ENCODE data around the gene RPL10. TPM values are rescaled to one million over a fixed set of nuclear protein-coding genes. Genes with fewer than 3 reads are reported as not detected.
A peak's percentile ranks its signal among the peaks of the same experiment; 100 is the strongest.

Gene RPL10
- total RNA-seq, 2 donors from 2014 or later: 1,604 to 1,651 TPM

- no peaks in the 10 kb centered on the region for H3K4me1 Mint-ChIP-seq
- no peaks in the 10 kb centered on the region for H3K9me3 Mint-ChIP-seq
- peak overlapping the region; percentile 21 for H3K4me3 Mint-ChIP-seq
- no peak for ATAC-seq (replicated peaks)
- H3K27ac Mint-ChIP-seq: no peak overlapping the region
- H3K36me3 Mint-ChIP-seq (ENCODE audit: low read depth): peaks cover 63% of the 10 kb centered on the region
- no peaks in the 10 kb centered on the region for H3K27me3 Mint-ChIP-seq
Measured at GRCh38 chrX:154445776-154446175, 47.6 kb downstream of the RPL10 start.

- Mint-ChIP-seq H3K36me3 (ENCODE audit: low read depth) (peaks cover 58% of the 10 kb centered on the region), H3K27ac (no peak overlapping the region), H3K9me3 (no peaks in the 10 kb centered on the region), H3K27me3 (no peaks in the 10 kb centered on the region), H3K4me1 (no peaks in the 10 kb centered on the region), H3K4me3 (peak overlapping the region; percentile 21)
- no peak for ATAC-seq (replicated peaks)
Measured at GRCh38 chrX:154446430-154446829, 48.3 kb downstream of the RPL10 start.

DNA sequence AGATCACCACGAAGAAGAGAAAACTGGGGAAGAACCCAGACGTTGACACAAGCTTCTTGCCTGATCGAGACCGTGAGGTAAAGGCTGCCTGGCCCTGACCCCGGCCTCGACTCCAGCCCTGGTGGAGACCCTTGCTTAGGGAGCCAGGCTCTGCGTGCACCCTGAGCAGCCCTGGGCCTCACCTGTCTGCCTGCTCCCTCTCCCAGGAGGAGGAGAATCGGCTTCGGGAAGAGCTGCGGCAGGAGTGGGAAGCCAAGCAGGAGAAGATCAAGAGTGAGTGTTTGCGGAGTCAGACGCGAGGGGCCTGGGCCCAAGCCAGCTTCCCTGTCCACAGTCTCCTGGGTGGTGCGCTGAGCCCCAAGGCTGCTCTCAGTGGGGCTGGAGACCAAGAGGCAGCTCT lies 50.3 kb downstream of the RPL10 start:
- Mint-ChIP-seq H3K36me3 (ENCODE audit: low read depth) (peaks cover 42% of the 10 kb centered on the region), H3K27me3 (no peaks in the 10 kb centered on the region), H3K4me3 (no peak overlapping the region)

GRCh38 chrX:154449618-154450017 lies 51.4 kb downstream of the RPL10 start:
- Mint-ChIP-seq H3K27ac (no peak overlapping the region), H3K36me3 (ENCODE audit: low read depth) (peaks cover 41% of the 10 kb centered on the region), H3K9me3 (no peaks in the 10 kb centered on the region), H3K4me1 (no peaks in the 10 kb centered on the region), H3K4me3 (no peak overlapping the region), H3K27me3 (no peaks in the 10 kb centered on the region)
- no peak for ATAC-seq (replicated peaks)

More for the DNA sequence above, 50.3 kb downstream of the RPL10 start:
- ATAC-seq (replicated peaks): no peak
- Mint-ChIP-seq H3K4me1 (no peaks in the 10 kb centered on the region), H3K9me3 (no peaks in the 10 kb centered on the region), H3K27ac (no peak overlapping the region)

GRCh38 chrX:154450312-154450711 lies 52.1 kb downstream of the RPL10 start:
- Mint-ChIP-seq H3K27ac (no peak overlapping the region), H3K4me1 (no peaks in the 10 kb centered on the region), H3K4me3 (no peak overlapping the region), H3K27me3 (no peaks in the 10 kb centered on the region), H3K36me3 (ENCODE audit: low read depth) (peaks cover 41% of the 10 kb centered on the region), H3K9me3 (no peaks in the 10 kb centered on the region)
- ATAC-seq (replicated peaks): no peak

Other genes with a start within 250 kb of the RPL10 start
- not detected for gene OPN1MW, start 215.8 kb upstream of the RPL10 start, total RNA-seq
- gene OPN1MW2, start 178.6 kb upstream of the RPL10 start, total RNA-seq: not detected
- not detected for gene OPN1MW3, start 140.8 kb upstream of the RPL10 start, total RNA-seq
- gene TEX28, start 103.3 kb upstream of the RPL10 start, total RNA-seq: not detected
- gene TKTL1, start 102.6 kb upstream of the RPL10 start, total RNA-seq: 1 to 10 TPM in 1 of 2 donors, under 1 TPM in 1; 0.54 to 2.1 TPM
- 1,000 to 10,000 TPM; 1,274 to 1,383 TPM for gene FLNA, start 23.7 kb upstream of the RPL10 start, total RNA-seq
- 10 to 100 TPM; 86.5 to 87.5 TPM for gene EMD, start 19.1 kb upstream of the RPL10 start, total RNA-seq
- 10 to 100 TPM; 13.9 to 16.7 TPM for gene DNASE1L1, start 10.9 kb downstream of the RPL10 start, total RNA-seq
- 10 to 100 TPM; 39.3 to 40.8 TPM for gene TAFAZZIN, start 13.2 kb downstream of the RPL10 start, total RNA-seq
- 10 to 100 TPM; 39.9 to 42.1 TPM for gene ATP6AP1, start 30.3 kb downstream of the RPL10 start, total RNA-seq
- gene GDI1, start 38.8 kb downstream of the RPL10 start, total RNA-seq: 100 to 1,000 TPM; 120 to 165 TPM
- 10 to 100 TPM; 49.3 to 71.4 TPM for gene FAM50A, start 45.8 kb downstream of the RPL10 start, total RNA-seq
- gene PLXNA3, start 59.9 kb downstream of the RPL10 start, total RNA-seq: 10 to 100 TPM; 63.2 to 67.8 TPM
- gene LAGE3, start 80.9 kb downstream of the RPL10 start, total RNA-seq: 10 to 100 TPM; 37.4 to 47.9 TPM
- gene UBL4A, start 88.2 kb downstream of the RPL10 start, total RNA-seq: 10 to 100 TPM; 37.2 to 53.4 TPM
- 10 to 100 TPM; 17.3 to 24.8 TPM for gene SLC10A3, start 92.3 kb downstream of the RPL10 start, total RNA-seq
- 10 to 100 TPM; 24.5 to 25.4 TPM for gene FAM3A, start 117.9 kb downstream of the RPL10 start, total RNA-seq
- 10 to 100 TPM; 48.1 to 78.3 TPM for gene G6PD, start 148.5 kb downstream of the RPL10 start, total RNA-seq
- gene IKBKG, start 149.2 kb downstream of the RPL10 start, total RNA-seq: 10 to 100 TPM; 26.1 to 39.6 TPM
- gene CTAG1A, start 186.8 kb downstream of the RPL10 start, total RNA-seq: not detected
- not detected for gene CTAG1B, start 220.9 kb downstream of the RPL10 start, total RNA-seq

All from activated T-helper 17 cell treated with anti-CD3 and anti-CD28 coated beads, Interleukin-2, amount 50 U/mL, for 72 hours (primary cell).